RKO (cell line): ENCODE results near the gene POM121L2.
A peak's percentile ranks its signal among the peaks of the same experiment; 100 is the strongest.

Experiments
- DNase-seq: peaks from one replicate; pipeline ENCODE4 v3.0.0-alpha.2; 2016; ENCODE audit warnings: low spot score

Gene POM121L2

GRCh38 chr6:27312146-27312949, at the start of gene POM121L2:
TSS of gene POM121L2 (minus strand) at chr6:27312273. CDS start at chr6:27312170, 103 bp downstream.
- DNase-seq, result no peak

- peak; percentile 60 for DNase-seq
These were observed 47.2 kb upstream of the POM121L2 start for GRCh38 chr6:27359231-27359630.

DNA sequence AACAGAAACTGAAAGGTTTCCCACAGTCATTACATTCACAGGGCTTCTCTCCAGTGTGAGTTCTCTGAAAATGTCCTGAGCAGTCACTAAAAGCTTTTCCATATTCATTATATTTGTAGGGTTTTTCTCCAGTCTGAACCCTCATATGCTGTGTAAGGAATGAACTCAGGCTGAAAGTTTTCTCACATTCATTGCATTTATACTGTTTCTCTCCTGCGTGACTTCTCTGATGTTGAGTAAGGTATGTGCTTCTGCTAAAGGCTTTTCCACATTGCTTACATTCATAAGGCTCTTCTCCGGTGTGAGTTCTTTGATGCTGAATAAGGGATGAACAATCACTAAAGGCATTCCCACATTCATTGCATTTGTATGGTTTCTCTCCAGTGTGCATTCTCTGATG, 46.7 kb upstream of the POM121L2 start:
- DNase-seq, result no peak

DNA sequence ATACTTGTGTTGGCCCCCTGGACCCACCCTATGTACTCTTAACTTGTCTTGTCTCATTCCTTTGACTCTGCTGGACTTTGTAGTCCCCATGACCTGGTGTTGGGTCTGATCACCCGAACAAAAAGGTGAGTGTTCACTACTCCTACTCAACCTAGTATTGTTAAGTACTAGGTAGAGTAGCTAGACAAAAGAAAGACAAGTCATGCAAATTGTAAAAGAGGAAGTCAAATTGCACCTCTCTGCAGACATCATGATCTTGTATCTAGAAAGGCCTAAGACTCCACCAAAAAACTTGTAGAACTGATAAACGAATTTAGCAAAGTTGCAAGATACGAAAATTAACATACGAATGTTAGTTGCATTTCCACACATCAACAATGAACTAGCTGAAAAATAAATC, 40.8 kb upstream of the POM121L2 start:
- no peak for DNase-seq

DNA sequence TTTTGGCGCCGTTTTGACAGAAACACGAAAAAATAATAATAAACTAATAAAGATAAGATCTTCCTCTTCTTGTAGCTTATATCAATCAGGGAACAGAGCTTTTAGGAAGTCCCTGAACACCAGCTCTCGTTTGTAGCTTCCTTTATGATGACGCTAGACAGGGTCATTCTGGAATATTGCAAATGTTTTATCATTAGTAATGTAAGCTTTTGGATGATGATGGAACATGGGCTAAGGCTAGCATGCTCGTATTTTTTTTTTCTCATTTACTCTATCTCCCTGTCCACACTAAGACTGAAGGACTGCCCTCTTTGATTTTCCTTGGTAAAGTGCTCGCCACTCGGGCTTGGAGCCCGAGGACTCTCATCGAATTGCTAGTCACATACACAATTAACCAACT, 22.1 kb upstream of the POM121L2 start:
- peak; percentile 57 for DNase-seq

DNA sequence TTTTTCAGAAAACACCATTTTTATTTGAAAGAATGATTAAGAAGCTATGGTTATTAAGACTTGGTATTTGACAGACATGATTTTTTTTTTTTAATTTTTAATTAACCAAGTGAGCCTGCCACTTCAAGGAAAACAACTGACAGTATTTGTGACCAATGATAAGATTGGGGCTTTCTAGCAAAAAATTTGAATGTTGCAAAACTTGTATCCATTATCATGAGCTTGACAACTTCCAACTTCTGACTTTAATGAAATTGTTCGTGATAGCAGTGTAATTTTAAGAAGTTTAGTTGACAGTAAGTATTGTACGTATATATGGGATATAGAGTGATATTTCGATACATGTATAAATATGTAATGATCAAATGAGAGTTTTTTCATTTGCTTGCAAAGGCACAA, 21.6 kb upstream of the POM121L2 start:
- DNase-seq, result peak; percentile 9

- peak; percentile 64 for DNase-seq
These were observed 20.9 kb upstream of the POM121L2 start for GRCh38 chr6:27332692-27333641.

- DNase-seq, result no peak
These were observed 15.1 kb upstream of the POM121L2 start for GRCh38 chr6:27327023-27327738.

- DNase-seq, result no peak
These were observed 9.8 kb upstream of the POM121L2 start for GRCh38 chr6:27321901-27322300.

GRCh38 chr6:27321370-27321769, 9.3 kb upstream of the POM121L2 start:
- no peak for DNase-seq

GRCh38 chr6:27318973-27319372, 6.9 kb upstream of the POM121L2 start:
- no peak for DNase-seq

GRCh38 chr6:27314046-27314445, 2.0 kb upstream of the POM121L2 start:
- no peak for DNase-seq

- no peak for DNase-seq
These were observed 838 bp upstream of the POM121L2 start for GRCh38 chr6:27312950-27313271.

- DNase-seq, result no peak
These were observed 297 bp downstream of the POM121L2 start for GRCh38 chr6:27311806-27312145.

GRCh38 chr6:27303613-27304272, 8.3 kb downstream of the POM121L2 start:
- no peak for DNase-seq

DNA sequence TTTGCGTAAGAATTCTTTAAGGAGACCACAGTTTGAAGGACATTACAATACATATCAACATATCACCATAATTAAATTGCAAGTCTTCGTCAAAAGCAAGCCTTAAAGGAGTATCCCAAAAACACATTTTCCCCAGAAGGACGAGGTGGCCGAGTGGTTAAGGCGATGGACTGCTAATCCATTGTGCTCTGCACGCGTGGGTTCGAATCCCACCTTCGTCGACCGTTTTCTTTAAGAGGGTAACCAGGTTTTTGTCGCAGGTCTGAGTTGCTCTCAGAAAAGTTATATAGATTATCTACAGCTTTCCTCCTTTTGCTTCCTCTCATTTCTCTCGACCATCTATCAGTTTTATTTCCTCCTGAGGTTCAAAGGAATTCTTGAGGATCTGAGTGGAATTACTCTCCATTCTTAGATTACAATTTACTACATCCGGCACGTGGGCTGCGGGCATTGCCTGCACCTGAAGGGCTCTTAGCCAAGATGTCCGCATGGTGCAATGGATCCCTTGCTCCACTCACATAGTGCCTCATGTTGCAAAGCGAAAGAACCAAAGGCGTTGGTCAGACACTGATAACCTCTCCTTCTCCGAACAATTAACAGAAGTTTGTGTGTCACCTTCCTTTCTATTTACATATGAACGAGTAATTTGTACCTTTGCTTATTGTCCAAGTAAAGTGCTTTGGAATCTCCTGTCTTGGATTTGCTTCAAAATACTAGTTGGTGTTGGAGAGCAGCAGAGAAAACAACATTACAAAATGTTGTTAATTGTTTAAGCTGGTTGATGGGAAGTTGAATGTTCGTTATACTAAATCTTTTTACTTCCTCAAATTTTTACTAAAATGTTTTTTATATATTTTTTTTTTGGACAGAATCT, 14.0 kb downstream of the POM121L2 start:
- DNase-seq, result peak; percentile 79

- peak; percentile 60 for DNase-seq
These were observed 14.6 kb downstream of the POM121L2 start for GRCh38 chr6:27297484-27297856.

DNA sequence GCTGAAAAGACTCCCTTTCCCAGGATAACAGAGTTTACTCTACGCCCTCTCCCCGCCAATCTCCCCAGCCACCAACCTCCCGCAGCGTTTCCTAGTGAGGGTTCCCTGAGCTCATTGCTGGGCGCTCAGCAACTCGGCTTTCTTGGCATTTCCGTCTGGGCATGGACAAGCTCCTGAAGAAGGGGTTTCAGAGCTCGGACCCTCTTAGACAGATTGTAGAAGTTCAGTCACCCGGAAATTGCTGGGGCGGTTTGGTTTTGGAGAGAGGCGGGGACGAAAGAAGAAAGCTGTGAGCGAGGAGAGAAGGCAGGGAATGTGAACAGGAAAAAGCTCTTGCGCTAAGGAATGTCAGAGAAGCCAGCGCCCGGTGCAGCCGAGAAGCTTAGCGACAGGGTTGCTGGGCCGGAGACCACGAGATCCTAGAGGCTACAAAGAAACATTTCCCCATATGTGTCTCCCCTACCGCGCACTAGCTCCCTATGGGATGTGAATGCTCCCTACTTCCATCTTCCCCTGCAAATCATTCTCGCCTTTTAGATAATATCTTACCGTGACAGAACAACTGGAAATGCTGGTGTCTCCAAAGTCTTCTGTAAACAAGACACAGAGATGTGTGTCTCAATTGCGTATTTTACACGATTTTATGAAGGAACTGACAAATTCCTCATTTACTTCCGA, 15.8 kb downstream of the POM121L2 start:
- DNase-seq, result peak; percentile 89

- DNase-seq, result peak; percentile 93
These were observed 16.6 kb downstream of the POM121L2 start for GRCh38 chr6:27295301-27296079.

DNA sequence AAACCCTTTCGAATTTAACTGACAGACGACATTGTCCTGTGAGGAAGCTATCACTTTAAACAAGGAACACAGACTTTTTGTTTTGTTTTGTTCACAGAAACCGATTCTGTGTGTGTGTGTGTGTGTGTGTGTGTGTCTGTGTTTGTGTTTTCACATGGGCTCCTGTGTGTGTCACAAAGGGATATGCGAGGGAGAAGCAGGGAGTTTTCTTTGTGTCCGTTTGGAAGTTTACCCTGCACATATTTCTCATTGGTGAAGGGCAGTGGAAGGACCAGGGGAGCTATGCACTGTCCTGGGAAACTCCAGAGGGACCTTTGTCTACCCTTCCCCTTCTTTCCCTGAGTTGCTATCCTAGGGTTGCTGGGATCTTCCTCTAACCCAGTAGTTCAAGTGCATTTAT, 17.7 kb downstream of the POM121L2 start:
- peak; percentile 52 for DNase-seq
